ENCODE results near the gene POMC. TPM values are rescaled to one million over a fixed set of nuclear protein-coding genes. Genes with fewer than 3 reads are reported as not detected.
"Not testable (repeated sequence)": the region's sequence is repeated elsewhere in the genome, so short reads cannot be mapped to it uniquely, and the experiment has no call there.

The POMC gene
- 0.29 TPM for total RNA-seq (ENCODE audit: unreplicated experiment)
- long read RNA-seq = 0 reads

GRCh38 chr2:25168256-25169072 lies at the start of gene POMC:
Gene POMC (minus strand): TSS chr2:25168580. CDS start chr2:25164772, 3,808 bp downstream.
- DNase-seq = no peak
- Mint-ChIP-seq H3K36me3 (ENCODE audit: unreplicated experiment) (peaks cover 9% of the 10 kb centered on the region), H3K27ac (ENCODE audit: unreplicated experiment) (no peak within 1 kb of the TSS), H3K4me1 (ENCODE audit: low read depth, unreplicated experiment) (no peaks in the 10 kb centered on the region), H3K27me3 (ENCODE audit: unreplicated experiment) (peaks cover 25% of the 10 kb centered on the region), H3K4me3 (ENCODE audit: unreplicated experiment) (peak within 1 kb of the TSS; percentile 34), H3K9me3 (ENCODE audit: unreplicated experiment) (peaks cover 7% of the 10 kb centered on the region)
- no peak for TF ChIP-seq CTCF (IDR thresholded peaks at IDR 0.05; ENCODE audit: partially characterized antibody, unreplicated experiment)

- Mint-ChIP-seq H3K27me3 (ENCODE audit: unreplicated experiment) (no peaks in the 10 kb centered on the region), H3K4me3 (ENCODE audit: unreplicated experiment) (no peak overlapping the region), H3K4me1 (ENCODE audit: low read depth, unreplicated experiment) (peaks cover 1% of the 10 kb centered on the region), H3K27ac (ENCODE audit: unreplicated experiment) (no peak overlapping the region), H3K9me3 (ENCODE audit: unreplicated experiment) (no peaks in the 10 kb centered on the region), H3K36me3 (ENCODE audit: unreplicated experiment) (no peaks in the 10 kb centered on the region)
- no peak for TF ChIP-seq CTCF (IDR thresholded peaks at IDR 0.05; ENCODE audit: partially characterized antibody, unreplicated experiment)
- no peak for DNase-seq
Measured at GRCh38 chr2:25218100-25218499, 49.7 kb upstream of the POMC start.

GRCh38 chr2:25215948-25216679 lies 47.7 kb upstream of the POMC start:
- no peak for TF ChIP-seq CTCF (IDR thresholded peaks at IDR 0.05; ENCODE audit: partially characterized antibody, unreplicated experiment)
- H3K4me1 Mint-ChIP-seq (ENCODE audit: low read depth, unreplicated experiment) = peaks cover 3% of the 10 kb centered on the region
- peak; percentile 52 for DNase-seq
- peak overlapping the region; percentile 47 for H3K4me3 Mint-ChIP-seq (ENCODE audit: unreplicated experiment)
- no peaks in the 10 kb centered on the region for H3K27me3 Mint-ChIP-seq (ENCODE audit: unreplicated experiment)
- no peak overlapping the region for H3K27ac Mint-ChIP-seq (ENCODE audit: unreplicated experiment)
- no peaks in the 10 kb centered on the region for H3K36me3 Mint-ChIP-seq (ENCODE audit: unreplicated experiment)
- H3K9me3 Mint-ChIP-seq (ENCODE audit: unreplicated experiment) = no peaks in the 10 kb centered on the region

- Mint-ChIP-seq H3K9me3 (ENCODE audit: unreplicated experiment) (peaks cover 1% of the 10 kb centered on the region), H3K4me3 (ENCODE audit: unreplicated experiment) (peak overlapping the region; percentile 47), H3K27me3 (ENCODE audit: unreplicated experiment) (no peaks in the 10 kb centered on the region), H3K4me1 (ENCODE audit: low read depth, unreplicated experiment) (peaks cover 3% of the 10 kb centered on the region), H3K27ac (ENCODE audit: unreplicated experiment) (peak overlapping the region; percentile 2), H3K36me3 (ENCODE audit: unreplicated experiment) (no peaks in the 10 kb centered on the region)
- no peak for DNase-seq
- no peak for TF ChIP-seq CTCF (IDR thresholded peaks at IDR 0.05; ENCODE audit: partially characterized antibody, unreplicated experiment)
Measured at GRCh38 chr2:25215232-25215631, 46.9 kb upstream of the POMC start.

GRCh38 chr2:25213229-25213628 lies 44.8 kb upstream of the POMC start:
- no peaks in the 10 kb centered on the region for H3K27me3 Mint-ChIP-seq (ENCODE audit: unreplicated experiment)
- no peak for TF ChIP-seq CTCF (IDR thresholded peaks at IDR 0.05; ENCODE audit: partially characterized antibody, unreplicated experiment)
- H3K4me3 Mint-ChIP-seq (ENCODE audit: unreplicated experiment) = no peak overlapping the region
- H3K4me1 Mint-ChIP-seq (ENCODE audit: low read depth, unreplicated experiment) = peaks cover 3% of the 10 kb centered on the region
- no peaks in the 10 kb centered on the region for H3K36me3 Mint-ChIP-seq (ENCODE audit: unreplicated experiment)
- H3K27ac Mint-ChIP-seq (ENCODE audit: unreplicated experiment) = peak overlapping the region; percentile 44
- DNase-seq = no peak
- peaks cover 1% of the 10 kb centered on the region for H3K9me3 Mint-ChIP-seq (ENCODE audit: unreplicated experiment)

- not testable (repeated sequence) for H3K27ac Mint-ChIP-seq (ENCODE audit: unreplicated experiment); H3K27me3 Mint-ChIP-seq (ENCODE audit: unreplicated experiment); DNase-seq; H3K4me1 Mint-ChIP-seq (ENCODE audit: low read depth, unreplicated experiment); H3K4me3 Mint-ChIP-seq (ENCODE audit: unreplicated experiment); H3K9me3 Mint-ChIP-seq (ENCODE audit: unreplicated experiment); H3K36me3 Mint-ChIP-seq (ENCODE audit: unreplicated experiment)
Measured at GRCh38 chr2:25210923-25211322, 42.5 kb upstream of the POMC start.
